Measurements from ENCODE around the gene GLRA2.
"Not testable (repeated sequence)": the region's sequence is repeated elsewhere in the genome, so short reads cannot be mapped to it uniquely, and the experiment has no call there.

Gene GLRA2

GRCh38 chrX:14594521-14594920 is 65.2 kb downstream of the GLRA2 start:
- DNase-seq = no peak

GRCh38 chrX:14598330-14598729 is 69.0 kb downstream of the GLRA2 start:
- DNase-seq = no peak

- DNase-seq = no peak
Observed at GRCh38 chrX:14607446-14607985, 78.2 kb downstream of the GLRA2 start.

GRCh38 chrX:14612450-14612849 is 83.1 kb downstream of the GLRA2 start:
- DNase-seq = not testable (repeated sequence)

- no peak for DNase-seq
Observed at GRCh38 chrX:14616301-14616700, 87.0 kb downstream of the GLRA2 start.

- DNase-seq = no peak
Observed at GRCh38 chrX:14616836-14617235, 87.5 kb downstream of the GLRA2 start.

GRCh38 chrX:14618177-14618965 is 89.0 kb downstream of the GLRA2 start:
- no peak for DNase-seq

- no peak for DNase-seq
Observed at GRCh38 chrX:14630733-14631132, 101.4 kb downstream of the GLRA2 start.

GRCh38 chrX:14641681-14642655 is 112.6 kb downstream of the GLRA2 start:
- DNase-seq = no peak

GRCh38 chrX:14660970-14661369 is 131.6 kb downstream of the GLRA2 start:
- DNase-seq = no peak

GRCh38 chrX:14670819-14671218 is 141.5 kb downstream of the GLRA2 start:
- no peak for DNase-seq

- DNase-seq = no peak
Observed at GRCh38 chrX:14672611-14673172, 143.4 kb downstream of the GLRA2 start.

- no peak for DNase-seq
Observed at GRCh38 chrX:14673236-14673635, 143.9 kb downstream of the GLRA2 start.

- DNase-seq = no peak
Observed at GRCh38 chrX:14673764-14674163, 144.4 kb downstream of the GLRA2 start.

- no peak for DNase-seq
Observed at GRCh38 chrX:14675500-14675899, 146.2 kb downstream of the GLRA2 start.

- DNase-seq = no peak
Observed at GRCh38 chrX:14676431-14676830, 147.1 kb downstream of the GLRA2 start.

GRCh38 chrX:14688331-14688730 is 159.0 kb downstream of the GLRA2 start:
- not testable (repeated sequence) for DNase-seq

- DNase-seq = no peak
Observed at GRCh38 chrX:14690553-14690952, 161.2 kb downstream of the GLRA2 start.

GRCh38 chrX:14694611-14695010 is 165.3 kb downstream of the GLRA2 start:
- DNase-seq = no peak

- DNase-seq = peak; percentile 58
Observed at GRCh38 chrX:14697451-14697850, 168.1 kb downstream of the GLRA2 start.

GRCh38 chrX:14698790-14699189 is 169.5 kb downstream of the GLRA2 start:
- DNase-seq = no peak

- DNase-seq = no peak
Observed at GRCh38 chrX:14700982-14701381, 171.6 kb downstream of the GLRA2 start.

GRCh38 chrX:14702145-14702544 is 172.8 kb downstream of the GLRA2 start:
- no peak for DNase-seq
